GM19025 (cell line): ENCODE measurements around the gene OR6N2.

ENCODE experiments used
- ATAC-seq: cut with Tn5 transposase; IDR thresholded peaks from one replicate; pipeline ENCODE4 v1.9.1; 2021; ENCODE audit warnings: mild to moderate bottlenecking, low read depth, moderate library complexity; ENCODE audit not compliant: unreplicated experiment

Gene OR6N2

GRCh38 chr1:158771950-158772866 is 8.8 kb downstream of the OR6N2 start, which contains the start of gene OR6N1:
TSS of gene OR6N1 (minus strand) at chr1:158772195. CDS start at chr1:158766682, 5,513 bp downstream.
- no peak for ATAC-seq

DNA sequence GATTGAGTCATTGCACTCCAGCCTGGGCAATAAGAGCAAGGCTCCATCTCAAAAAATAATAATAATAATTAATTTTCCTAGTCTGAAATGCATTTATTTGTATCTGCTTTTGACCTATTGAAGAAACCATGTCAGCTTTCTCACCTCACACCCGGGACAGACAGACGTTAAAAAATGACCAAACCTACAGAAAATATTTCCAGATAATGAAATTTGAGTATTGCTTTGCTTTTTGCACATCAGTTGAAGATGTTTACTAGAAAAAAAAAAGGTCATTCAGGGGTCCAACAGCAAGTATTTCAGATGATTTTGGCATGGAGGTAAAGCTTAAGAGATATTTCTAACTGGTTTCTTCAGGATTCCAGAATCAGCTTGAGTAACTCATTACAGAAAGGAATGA is 26.6 kb downstream of the OR6N2 start, which contains the start of gene OR6K6:
Gene OR6K6 (plus strand): TSS at position 301 of the 400 bp plus-strand sequence. CDS start 168 bp downstream, outside the sequence.
- no peak for ATAC-seq

DNA sequence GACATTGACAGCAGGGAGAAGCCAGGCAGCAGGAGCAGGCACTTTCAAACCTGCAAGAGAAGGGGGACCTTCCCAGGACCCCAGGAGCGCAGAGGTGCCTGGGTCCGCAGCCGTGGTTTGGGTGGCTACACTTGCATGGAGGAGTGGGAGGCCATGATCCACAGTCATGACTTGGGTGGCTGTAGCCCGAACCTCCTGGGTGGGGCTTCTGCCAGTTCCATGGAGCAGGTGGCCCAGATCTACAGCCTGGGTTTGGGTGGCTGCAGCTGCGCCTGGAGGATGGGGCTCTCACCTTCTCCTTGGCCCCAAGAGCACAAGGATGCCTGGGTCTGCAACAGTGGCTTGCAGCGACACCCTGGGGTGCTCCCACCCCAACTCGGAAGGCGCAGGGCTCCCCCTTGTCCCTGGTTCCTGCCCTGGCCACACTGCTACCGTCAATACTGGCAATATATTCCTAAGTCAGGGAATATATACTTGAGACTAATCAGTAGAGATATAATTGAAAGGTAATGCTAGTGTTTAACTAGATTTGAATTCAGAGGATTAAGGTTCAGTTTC is 28.8 kb downstream of the OR6N2 start:
- no peak for ATAC-seq

DNA sequence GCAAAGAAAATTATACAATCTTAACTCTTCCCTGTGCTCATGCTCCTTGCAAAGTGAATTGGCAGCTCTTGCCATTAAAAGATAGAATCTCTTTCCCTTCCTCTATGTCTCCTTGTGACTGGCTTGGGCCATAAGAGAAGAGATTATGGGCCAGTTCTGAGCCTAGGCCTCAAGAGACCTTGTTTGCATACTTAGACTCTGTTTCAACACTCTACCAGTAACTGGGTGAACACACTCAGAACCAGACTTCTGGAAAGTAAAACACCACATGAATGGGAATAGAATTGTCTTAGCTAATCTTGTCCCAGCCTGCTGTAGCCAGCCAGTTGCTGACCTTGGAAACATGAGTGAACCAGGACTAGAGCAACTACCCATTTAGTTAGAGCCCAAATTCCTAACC is 45.2 kb downstream of the OR6N2 start:
- no peak for ATAC-seq

- no peak for ATAC-seq
Measured at GRCh38 chr1:158732524-158732923, 48.5 kb downstream of the OR6N2 start.

DNA sequence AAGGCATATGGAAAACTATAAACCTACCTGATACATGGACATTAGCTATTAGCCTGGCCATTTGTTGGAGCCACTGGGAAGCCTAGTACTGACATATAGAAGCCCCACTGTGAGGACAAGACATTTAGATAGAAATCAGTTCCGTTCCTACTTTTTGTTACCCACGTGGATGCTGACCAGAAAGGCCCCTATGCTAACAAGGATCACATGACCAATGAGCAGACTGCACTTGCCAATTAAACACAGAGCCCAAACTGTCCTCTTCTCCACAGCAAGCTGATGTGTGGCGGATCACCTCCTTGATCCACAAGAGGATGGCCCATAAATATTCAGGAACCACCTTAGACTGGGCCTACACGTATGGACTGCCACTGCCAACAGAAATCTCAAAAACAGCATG is 49.3 kb downstream of the OR6N2 start:
- no peak for ATAC-seq

GRCh38 chr1:158730453-158730852 is 50.6 kb downstream of the OR6N2 start:
- ATAC-seq: no peak

- ATAC-seq: no peak
Measured at GRCh38 chr1:158728510-158729225, 52.3 kb downstream of the OR6N2 start.

GRCh38 chr1:158724442-158724841 is 56.6 kb downstream of the OR6N2 start:
- no peak for ATAC-seq
